Ishikawa (cell line): ENCODE data around the gene EPHA2.

ENCODE experiments used
- CEBPB ChIP-seq: IDR thresholded peaks from 2 replicates; pipeline ENCODE4 v1.6.1; 2012
- CREB1 ChIP-seq: IDR thresholded peaks from 2 replicates; pipeline ENCODE4 v1.6.1; 2012; ENCODE audit warnings: low read depth
- EGR1 ChIP-seq: IDR thresholded peaks from 2 replicates; pipeline ENCODE4 v1.6.1; 2012
- EP300 ChIP-seq: IDR thresholded peaks from 2 replicates; pipeline ENCODE4 v1.6.1; 2012; ENCODE audit warnings: borderline replicate concordance
- FOXM1 ChIP-seq: IDR thresholded peaks from 2 replicates; pipeline ENCODE4 v1.6.1; 2012; ENCODE audit warnings: low read depth, borderline replicate concordance
- MAX ChIP-seq: IDR thresholded peaks from 2 replicates; pipeline ENCODE4 v1.6.1; 2012
- NFIC ChIP-seq: IDR thresholded peaks from 2 replicates; pipeline ENCODE4 v1.6.1; 2012
- RAD21 ChIP-seq: IDR thresholded peaks from 2 replicates; pipeline ENCODE4 v1.6.1; 2012; ENCODE audit warnings: low read depth
- REST ChIP-seq: IDR thresholded peaks from 2 replicates; pipeline ENCODE4 v1.6.1; 2012; ENCODE audit warnings: low read depth, mild to moderate bottlenecking
- TAF1 ChIP-seq: IDR thresholded peaks from 2 replicates; pipeline ENCODE4 v1.6.1; 2012; ENCODE audit warnings: low read depth, mild to moderate bottlenecking
- TCF12 ChIP-seq: IDR thresholded peaks from 2 replicates; pipeline ENCODE4 v1.6.1; 2012; ENCODE audit warnings: low read depth
- TEAD4 ChIP-seq: IDR thresholded peaks from 2 replicates; pipeline ENCODE4 v1.6.1; 2012
- USF1 ChIP-seq: IDR thresholded peaks from 2 replicates; pipeline ENCODE4 v1.6.1; 2012
- YY1 ChIP-seq: IDR thresholded peaks from 2 replicates; pipeline ENCODE4 v1.6.1; 2012; ENCODE audit warnings: low read depth
- ZBTB7A ChIP-seq: IDR thresholded peaks from 2 replicates; pipeline ENCODE4 v1.6.1; 2012; ENCODE audit warnings: low read depth

Gene EPHA2

DNA sequence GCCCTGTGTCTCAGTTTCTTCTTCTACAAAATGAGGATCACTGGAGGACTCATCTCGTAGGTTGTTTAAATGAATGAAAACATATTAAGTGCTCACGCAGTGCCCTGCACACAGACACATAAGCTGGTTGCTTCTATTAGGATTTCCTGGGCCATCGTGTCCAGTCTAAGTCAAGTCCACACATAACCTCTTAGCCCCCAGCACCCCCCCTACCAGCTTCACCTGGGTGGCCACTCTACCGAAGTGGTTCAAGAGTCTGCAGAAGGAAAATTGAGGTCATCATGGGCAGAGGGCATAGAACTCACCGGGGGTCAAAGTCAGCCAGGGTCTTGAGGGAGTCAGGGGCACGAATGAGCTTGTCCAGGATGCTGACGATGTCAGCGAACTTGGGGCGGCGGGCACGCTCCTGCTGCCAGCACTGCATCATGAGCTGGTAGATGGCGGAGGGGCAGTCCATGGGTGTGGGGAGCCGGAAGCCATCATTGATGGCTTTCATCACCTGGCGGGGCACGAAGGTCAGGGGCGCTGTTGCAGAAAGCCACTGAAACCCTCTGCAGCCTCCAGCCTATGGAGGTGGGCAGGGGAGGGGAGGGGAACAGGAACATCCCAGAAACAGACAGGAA, 25.8 kb downstream of the EPHA2 start:
- no peak for TF ChIP-seq TEAD4
- TF ChIP-seq CREB1, result no peak
- no peak for TF ChIP-seq EP300
- no peak for TF ChIP-seq MAX
- no peak for TF ChIP-seq NFIC
- no peak for TF ChIP-seq USF1

DNA sequence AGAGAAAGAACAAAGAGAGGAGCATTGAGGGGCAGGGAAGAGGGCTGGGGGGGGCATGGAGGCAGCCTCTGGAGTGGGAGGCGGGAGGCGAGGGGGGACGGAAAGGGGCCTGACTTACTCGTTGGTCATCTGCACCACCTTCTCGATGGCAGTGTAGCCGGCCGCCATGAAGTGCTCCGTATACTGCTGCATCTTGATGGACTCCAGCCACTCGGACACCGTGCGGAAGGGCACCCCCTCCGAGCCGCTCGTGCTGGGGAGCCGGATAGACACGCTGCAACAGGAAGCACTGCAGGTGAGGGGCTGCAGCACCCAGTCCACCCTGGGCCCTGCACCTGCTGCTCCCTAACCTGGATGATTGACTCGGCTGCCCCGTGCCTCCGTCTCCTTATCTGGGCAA, 26.6 kb downstream of the EPHA2 start:
- TF ChIP-seq ZBTB7A (no peak), USF1 (no peak), EP300 (no peak), FOXM1 (no peak), EGR1 (no peak), REST (no peak), CREB1 (no peak), RAD21 (no peak), YY1 (no peak), TEAD4 (no peak), NFIC (no peak), CEBPB (no peak)

- TF ChIP-seq FOXM1 (no peak), EGR1 (no peak), EP300 (no peak), TAF1 (no peak), YY1 (no peak), NFIC (no peak), CEBPB (no peak), RAD21 (no peak), TEAD4 (no peak), TCF12 (no peak), CREB1 (no peak), MAX (no peak), ZBTB7A (no peak), USF1 (no peak)
Observed at GRCh38 chr1:16128338-16128741, 27.5 kb downstream of the EPHA2 start.

- TF ChIP-seq NFIC (no peak), EGR1 (no peak), YY1 (no peak), REST (no peak), RAD21 (no peak), TEAD4 (no peak), EP300 (no peak), CREB1 (no peak), ZBTB7A (no peak), CEBPB (no peak), TCF12 (no peak), USF1 (no peak), TAF1 (no peak), FOXM1 (no peak), MAX (no peak)
Observed at GRCh38 chr1:16127676-16128337, 28.1 kb downstream of the EPHA2 start.
